Brain microvascular endothelial cell (primary cell): Measurements from ENCODE around the gene MUC5B.

ENCODE experiments used
- DNase-seq: peaks from one replicate; pipeline ENCODE4 v3.0.0-alpha.2; 2020
- H3K27ac ChIP-seq: fragments of 250-450 bp; sonication (Bioruptor Pico); 2 replicates; pipeline ENCODE4 v1.5.1; 2020; ENCODE audit warnings: mild to moderate bottlenecking, moderate library complexity
- H3K27me3 ChIP-seq: fragments of 250-450 bp; sonication (Bioruptor Pico); replicated peaks from 2 replicates; pipeline ENCODE4 v1.5.1; 2020; ENCODE audit warnings: mild to moderate bottlenecking
- H3K36me3 ChIP-seq: fragments of 250-450 bp; sonication (Bioruptor Pico); replicated peaks from 2 replicates; pipeline ENCODE4 v1.5.1; 2020; ENCODE audit warnings: mild to moderate bottlenecking
- H3K4me3 ChIP-seq: 2 replicates; pipeline ENCODE4 v1.5.1; 2011; ENCODE audit warnings: low read depth, mild to moderate bottlenecking, control low read depth, low read length, moderate library complexity
- CTCF ChIP-seq: IDR thresholded peaks from 2 replicates; pipeline ENCODE4 v1.5.1; 2011; ENCODE audit warnings: low read depth, mild to moderate bottlenecking, moderate library complexity, low read length, control low read depth, inconsistent platforms; ENCODE audit errors: missing control alignments
- in situ Hi-C: cut with HindIII; loops from 2 replicates; pipeline ENCODE4 v1.10.0; 2017; ENCODE audit warnings: low sequenced_read_pairs, low pct_ligation_motif_present

Gene MUC5B

GRCh38 chr11:1232021-1232882 lies 9.4 kb downstream of the MUC5B start:
- H3K27me3 ChIP-seq = no peaks in the 10 kb centered on the region
- no peak overlapping the region for H3K4me3 ChIP-seq
- in situ Hi-C loops = no loop called here
- no peak for TF ChIP-seq CTCF
- H3K27ac ChIP-seq = no peak overlapping the region
- H3K36me3 ChIP-seq = no peaks in the 10 kb centered on the region
- DNase-seq = no peak

- DNase-seq = no peak
- H3K27me3 ChIP-seq = no peaks in the 10 kb centered on the region
- H3K36me3 ChIP-seq = no peaks in the 10 kb centered on the region
- no peak for TF ChIP-seq CTCF
- in situ Hi-C loops = no loop called here
- H3K4me3 ChIP-seq = no peak overlapping the region
- no peak overlapping the region for H3K27ac ChIP-seq
Measured at GRCh38 chr11:1232883-1233321, 10.0 kb downstream of the MUC5B start.

GRCh38 chr11:1233351-1234053 lies 10.6 kb downstream of the MUC5B start:
- in situ Hi-C loops = no loop called here
- Histone ChIP-seq H3K4me3 (no peak overlapping the region), H3K27ac (no peak overlapping the region), H3K36me3 (no peaks in the 10 kb centered on the region), H3K27me3 (no peaks in the 10 kb centered on the region)
- TF ChIP-seq CTCF = peak; percentile 32
- DNase-seq = no peak

DNA sequence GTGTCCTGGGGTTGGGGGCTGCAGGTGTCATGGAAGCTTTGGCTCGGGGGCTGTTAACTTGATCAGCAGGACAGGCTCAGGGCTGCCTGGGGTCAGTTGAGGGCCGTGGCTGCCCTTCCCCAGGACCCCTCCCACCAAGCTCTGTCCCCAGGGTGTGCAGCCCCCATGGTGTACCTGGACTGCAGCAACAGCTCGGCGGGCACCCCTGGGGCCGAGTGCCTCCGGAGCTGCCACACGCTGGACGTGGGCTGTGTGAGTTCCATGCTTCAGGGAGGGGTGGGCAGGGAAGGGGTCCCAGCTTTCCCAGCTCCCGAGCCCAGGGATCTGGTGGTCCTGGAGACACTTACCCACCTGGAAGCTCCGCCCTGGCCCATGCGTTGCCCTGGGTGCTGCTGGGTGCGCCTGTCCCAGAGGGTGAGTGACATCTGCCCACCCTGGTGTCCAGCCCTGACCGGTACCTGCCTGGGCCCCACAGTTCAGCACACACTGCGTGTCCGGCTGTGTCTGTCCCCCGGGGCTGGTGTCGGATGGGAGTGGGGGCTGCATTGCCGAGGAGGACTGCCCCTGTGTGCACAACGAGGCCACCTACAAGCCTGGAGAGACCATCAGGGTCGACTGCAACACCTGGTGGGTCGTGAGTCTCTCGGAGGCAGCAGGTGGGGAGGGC lies 11.3 kb downstream of the MUC5B start:
- Histone ChIP-seq H3K4me3 (no peak overlapping the region), H3K36me3 (no peaks in the 10 kb centered on the region), H3K27me3 (no peaks in the 10 kb centered on the region), H3K27ac (no peak overlapping the region)
- DNase-seq = no peak
- in situ Hi-C loops = no loop called here
- TF ChIP-seq CTCF = no peak

GRCh38 chr11:1234771-1235305 lies 12.0 kb downstream of the MUC5B start:
- DNase-seq = no peak
- in situ Hi-C loops = no loop called here
- no peaks in the 10 kb centered on the region for H3K27me3 ChIP-seq

More at GRCh38 chr11:1234771-1235305, 12.0 kb downstream of the MUC5B start:
- no peaks in the 10 kb centered on the region for H3K36me3 ChIP-seq
- TF ChIP-seq CTCF = no peak
- H3K4me3 ChIP-seq = no peak overlapping the region
- no peak overlapping the region for H3K27ac ChIP-seq
